GM19328 (cell line): Measurements from ENCODE around the gene SACM1L.
"Not testable (repeated sequence)": the region's sequence is repeated elsewhere in the genome, so short reads cannot be mapped to it uniquely, and the experiment has no call there.

Experiments
- ATAC-seq: cut with Tn5 transposase; IDR thresholded peaks from one replicate; pipeline ENCODE4 v1.9.1; 2021; ENCODE audit warnings: mild to moderate bottlenecking, moderate library complexity; ENCODE audit not compliant: unreplicated experiment

SACM1L gene

DNA sequence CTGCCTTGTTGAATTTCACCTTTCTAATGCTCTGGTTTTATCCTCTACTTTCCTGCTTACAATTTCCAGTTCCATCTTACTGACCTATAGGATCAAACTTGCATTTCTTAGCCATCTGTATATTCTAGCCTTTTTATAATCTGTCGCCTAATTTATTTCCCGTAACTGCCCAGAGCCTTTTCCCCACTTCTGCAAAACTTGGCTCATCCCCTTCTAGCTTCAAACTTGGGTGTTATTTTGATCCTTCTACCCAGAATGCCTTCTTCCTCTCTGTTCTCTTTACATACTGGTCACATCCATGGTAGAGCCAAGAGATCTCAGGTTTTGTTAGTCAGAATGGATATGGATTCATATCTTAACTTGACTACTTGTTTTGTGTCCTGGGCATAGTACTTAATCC lies 2.6 kb downstream of the SACM1L start:
- ATAC-seq, result no peak

DNA sequence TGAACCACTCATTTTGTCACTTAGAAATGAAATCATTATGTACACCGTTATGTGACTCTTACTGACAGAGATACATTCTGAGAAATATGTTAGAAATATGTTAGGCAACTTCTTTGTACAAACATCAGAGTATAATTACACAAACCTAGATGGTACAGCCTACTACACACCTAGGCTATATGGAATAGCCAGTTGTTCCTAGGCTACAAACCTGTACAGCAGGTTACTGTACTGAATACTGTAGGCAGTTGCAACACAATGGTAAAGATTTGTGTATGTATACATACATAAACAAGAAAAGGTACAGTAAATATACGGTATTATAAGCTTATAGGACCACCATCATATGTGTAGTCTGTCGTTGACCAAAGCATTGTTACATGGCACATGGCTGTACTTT lies 3.7 kb downstream of the SACM1L start:
- no peak for ATAC-seq

DNA sequence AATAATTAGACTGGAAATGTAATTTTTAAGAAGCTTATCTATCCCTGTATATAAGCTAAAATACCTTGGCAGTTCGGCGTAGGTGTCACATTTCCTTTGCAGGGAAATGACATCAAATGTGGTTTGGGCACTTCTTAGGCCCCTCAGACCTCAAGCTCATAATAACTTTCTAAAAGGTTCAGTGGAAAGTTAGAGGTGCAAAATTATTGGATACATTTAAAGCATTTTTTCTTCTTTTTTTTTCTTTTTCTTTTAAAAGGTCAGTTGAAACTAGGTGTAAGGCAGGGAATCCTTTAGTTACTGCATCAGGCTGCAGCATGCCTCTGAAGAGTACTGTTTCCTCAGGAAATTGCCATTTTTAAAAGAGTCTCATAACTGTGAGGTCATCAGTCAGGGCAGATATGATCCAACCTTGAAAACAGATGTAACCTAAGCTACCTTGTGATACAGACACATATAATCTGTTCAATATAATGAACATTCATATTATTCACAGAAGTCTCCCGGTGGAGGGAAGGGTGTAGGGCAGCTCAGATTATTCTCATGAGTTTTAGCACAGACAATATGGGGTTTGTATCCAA lies 4.8 kb downstream of the SACM1L start:
- no peak for ATAC-seq

DNA sequence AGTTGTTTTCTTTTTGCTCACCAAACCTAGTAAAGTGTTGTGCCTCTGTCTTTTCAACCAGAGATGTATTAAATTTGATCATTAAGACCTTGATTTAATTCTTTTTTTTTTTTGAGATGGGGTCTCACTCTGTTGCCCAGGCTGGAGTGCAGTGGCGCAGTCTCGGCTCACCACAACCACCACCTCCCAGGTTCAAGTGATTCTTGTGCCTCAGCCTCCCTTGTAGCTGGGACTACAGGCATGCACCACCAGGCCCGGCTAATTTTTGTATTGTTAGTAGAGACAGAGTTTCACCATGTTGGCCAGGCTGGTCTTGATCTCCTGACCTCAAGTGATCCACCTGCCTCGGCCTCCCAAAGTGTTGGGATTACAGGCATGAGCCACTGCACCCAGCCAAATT lies 6.0 kb downstream of the SACM1L start:
- ATAC-seq, result not testable (repeated sequence)

DNA sequence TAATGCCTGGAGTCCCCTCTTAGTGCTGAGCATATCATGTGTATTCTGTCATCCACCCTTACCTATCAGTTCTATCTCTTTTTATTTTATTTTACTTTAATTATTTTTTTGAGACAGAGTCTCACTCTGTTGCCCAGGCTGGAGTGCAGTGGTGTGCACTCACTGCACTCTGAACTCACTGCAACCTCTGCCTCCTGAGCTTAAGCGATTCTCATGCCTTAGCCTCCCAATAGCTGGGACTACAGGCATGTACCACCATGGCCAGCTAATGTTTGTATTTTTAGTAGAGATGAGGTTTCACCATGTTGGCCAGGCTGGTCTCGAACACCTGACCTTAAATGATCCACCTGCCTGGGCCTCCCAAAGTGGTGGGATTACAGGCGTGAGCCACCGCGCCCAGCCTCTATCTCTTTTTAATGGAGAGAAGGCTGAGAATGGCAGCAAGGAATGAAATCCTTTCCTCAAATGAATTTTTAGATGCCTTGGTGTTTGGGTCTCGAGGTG lies 11.4 kb downstream of the SACM1L start:
- ATAC-seq, result no peak

DNA sequence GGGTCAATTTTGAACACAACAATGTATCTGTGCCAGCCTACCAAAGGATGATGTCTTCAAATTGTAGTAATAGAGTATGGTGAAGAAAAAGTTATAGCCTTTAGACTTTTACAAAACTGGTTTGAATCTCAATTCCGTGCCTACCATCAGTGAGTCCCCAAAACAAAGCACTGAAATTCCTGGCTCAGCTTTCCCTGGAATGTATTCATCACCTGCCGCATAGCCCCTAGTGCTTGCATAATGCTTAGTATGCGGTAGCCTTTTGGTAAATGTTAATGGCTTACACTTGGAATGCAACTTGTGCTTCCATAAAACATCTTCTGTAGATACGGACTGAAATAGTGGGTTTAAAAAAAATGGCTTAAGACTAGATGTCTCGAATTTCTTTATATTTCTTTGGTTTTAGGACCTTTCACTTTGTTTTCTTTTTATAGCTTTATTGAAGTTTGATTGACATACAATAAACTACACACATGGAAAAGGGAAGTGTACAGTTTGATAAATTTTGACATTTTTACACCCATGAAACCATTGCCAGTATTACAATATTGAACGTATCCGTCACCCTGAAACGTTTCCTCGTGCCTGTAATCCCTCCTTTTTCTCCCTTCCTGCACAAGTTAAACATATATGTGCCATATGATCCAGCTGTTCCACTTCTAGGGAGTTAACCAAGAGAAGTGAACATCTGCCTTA lies 12.1 kb downstream of the SACM1L start:
- no peak for ATAC-seq

DNA sequence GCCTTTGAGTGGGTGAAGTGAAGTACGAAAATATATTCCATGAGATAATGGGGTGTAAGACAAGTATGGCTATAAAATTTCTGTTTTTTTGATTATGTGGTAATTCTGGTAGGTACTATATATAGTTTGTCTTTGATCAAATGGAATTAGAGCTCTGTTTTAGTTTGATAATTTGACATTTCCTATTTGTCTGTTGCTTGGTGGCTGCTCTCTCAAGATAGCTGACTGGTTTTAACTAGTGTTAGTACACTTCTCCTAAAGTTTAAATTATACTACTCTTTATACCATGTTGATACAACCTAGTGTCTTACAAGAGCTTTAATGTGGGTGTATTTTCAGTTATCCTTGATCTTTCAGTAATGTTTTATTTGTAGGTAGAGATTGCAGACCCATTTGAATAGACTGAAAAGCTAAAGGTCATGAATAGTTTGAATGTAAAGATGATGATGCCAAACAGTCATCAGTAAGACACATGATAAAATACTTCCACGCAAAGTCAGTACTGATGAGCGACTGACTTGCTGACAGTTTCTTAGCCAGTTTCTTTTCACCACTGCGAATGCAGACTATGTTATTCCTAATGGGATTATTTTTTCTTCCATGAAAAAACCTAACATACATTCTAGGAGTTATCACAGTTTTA lies 15.2 kb downstream of the SACM1L start:
- no peak for ATAC-seq

DNA sequence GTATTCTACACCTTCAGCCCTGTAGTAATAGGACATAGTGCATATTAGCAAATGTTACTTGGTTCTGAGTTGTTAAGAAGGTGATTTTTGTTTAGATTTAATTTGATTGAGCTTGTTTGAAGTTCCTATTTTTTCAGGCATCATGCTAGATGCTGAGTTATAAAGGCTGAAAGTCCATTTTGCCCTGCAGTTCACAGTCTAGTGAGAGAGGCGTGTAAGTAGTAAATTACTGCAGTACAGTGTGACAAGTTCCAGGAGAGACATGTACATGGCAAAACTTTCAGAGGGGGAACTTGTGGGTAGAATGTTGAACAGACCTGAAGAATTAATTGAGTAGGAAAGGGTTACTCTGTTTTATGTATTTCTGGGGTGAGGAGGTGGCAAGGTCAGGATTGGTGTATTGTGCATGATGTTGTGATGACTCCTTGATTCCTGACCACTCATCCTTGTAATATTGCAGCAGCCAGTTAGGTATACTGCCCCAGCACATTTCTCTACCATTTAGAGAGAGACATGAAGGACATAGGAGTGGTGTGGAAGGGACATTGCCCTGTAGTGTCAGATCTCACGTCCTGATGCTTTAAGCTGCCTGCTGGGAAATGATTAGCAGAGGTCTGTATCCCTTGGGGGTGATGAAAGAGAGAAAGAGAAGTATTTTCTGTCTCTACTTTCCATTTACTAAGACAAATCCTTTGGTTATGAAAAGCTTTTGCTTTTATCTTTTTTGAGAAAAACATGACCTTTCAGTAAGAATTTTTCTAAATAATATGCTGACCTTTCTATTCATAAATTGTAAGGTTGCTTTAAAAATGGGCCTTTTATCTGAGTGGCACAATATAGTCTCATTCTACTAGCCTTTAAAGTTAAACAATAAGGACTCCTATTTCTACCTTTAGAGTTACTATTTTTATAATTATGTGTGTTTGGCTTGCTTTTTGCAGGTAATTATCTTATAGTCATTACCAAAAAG lies 16.9 kb downstream of the SACM1L start:
- no peak for ATAC-seq

DNA sequence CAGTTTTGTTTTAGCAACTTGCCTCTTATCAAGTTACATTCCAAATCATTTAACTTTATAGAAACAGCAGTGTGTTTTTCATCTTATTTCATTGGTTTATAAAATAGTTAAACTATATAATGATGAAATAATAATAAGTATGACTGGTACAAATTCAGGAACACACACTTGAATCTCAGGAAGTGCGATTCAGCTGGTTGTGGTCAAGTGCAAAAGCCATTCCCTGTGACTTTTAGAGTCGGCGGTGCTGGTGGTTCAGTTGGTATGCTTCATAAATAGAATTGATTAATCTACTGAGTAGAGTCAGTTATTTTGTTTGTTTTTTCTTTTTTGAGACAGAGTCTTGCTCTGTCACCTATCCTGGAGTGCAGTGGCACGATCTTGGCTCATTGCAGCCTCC lies 22.7 kb downstream of the SACM1L start:
- no peak for ATAC-seq

DNA sequence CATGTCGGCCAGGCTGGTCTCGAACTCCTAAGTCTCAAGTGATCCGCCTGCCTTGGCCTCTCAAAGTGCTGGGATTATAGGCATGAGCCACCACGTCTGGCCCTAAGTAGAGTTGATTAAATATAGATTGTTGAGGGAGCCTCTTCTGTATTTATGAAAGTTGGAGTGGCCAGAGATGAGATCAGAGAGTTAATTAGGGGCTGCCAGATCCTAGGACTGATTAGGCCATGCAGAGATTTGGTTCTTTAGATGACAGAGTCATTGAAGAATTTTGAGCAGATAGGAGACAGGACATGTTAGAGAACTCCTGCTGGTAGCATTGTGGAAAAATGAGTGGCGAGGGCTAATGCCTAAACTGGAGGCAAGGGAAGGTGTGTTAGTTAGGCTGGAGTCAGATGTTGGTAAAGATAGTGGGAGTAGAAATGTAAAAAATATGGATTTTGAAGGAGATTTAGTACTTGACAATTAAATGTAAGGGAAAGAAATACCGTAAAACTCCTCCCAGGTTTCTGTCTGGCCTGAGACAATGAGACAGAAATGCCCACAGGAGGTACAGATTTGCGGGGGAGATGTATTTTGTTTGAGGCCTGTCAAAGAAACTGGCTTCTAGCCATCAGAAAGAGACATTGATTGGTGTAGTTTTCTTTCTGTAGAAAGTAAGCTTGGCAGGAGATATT lies 23.4 kb downstream of the SACM1L start:
- ATAC-seq, result no peak

DNA sequence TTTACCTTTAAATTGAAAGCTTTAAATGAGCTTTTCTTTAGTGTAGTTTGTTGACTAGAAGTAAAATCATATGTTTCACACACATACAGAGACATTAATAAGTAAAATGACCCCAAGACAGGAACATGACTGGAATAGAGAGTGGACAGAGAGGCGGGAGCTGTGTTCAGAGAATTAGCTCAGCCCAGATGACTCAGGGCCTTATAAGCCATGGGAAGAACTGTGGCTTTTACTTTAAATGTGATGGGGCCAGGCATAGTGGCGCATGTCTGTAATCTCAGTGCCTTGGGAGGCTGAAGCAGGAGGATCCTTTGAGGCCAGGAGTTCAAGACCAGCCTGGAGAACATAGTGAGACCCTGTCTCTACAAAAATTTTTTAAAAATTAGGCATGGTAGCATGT lies 26.7 kb downstream of the SACM1L start:
- no peak for ATAC-seq

DNA sequence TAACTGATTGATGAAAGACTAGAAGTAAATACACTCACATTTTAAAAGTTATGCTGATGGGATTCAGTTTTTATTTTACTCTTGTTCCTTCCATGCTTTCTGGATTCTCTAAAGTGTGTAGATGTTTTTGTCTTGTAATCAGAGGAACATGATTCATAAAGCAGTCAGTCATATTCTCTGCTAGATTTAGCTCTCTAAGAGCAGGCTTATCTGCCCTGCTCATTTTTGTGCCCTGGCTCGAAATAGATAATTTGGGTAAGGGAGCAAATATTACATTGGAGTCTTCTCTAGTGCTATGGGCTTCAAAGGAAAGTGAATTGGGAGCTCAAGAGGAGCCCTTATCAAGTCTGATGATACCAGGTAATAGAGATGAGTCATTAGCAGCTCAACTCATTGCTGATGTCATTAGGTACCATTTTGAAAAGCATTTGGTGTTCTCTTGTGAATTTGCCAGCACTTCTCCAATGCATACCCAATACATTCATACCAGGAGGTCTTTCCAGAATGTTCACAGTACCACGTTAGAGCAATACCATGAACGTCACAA lies 27.7 kb downstream of the SACM1L start:
- ATAC-seq, result no peak

DNA sequence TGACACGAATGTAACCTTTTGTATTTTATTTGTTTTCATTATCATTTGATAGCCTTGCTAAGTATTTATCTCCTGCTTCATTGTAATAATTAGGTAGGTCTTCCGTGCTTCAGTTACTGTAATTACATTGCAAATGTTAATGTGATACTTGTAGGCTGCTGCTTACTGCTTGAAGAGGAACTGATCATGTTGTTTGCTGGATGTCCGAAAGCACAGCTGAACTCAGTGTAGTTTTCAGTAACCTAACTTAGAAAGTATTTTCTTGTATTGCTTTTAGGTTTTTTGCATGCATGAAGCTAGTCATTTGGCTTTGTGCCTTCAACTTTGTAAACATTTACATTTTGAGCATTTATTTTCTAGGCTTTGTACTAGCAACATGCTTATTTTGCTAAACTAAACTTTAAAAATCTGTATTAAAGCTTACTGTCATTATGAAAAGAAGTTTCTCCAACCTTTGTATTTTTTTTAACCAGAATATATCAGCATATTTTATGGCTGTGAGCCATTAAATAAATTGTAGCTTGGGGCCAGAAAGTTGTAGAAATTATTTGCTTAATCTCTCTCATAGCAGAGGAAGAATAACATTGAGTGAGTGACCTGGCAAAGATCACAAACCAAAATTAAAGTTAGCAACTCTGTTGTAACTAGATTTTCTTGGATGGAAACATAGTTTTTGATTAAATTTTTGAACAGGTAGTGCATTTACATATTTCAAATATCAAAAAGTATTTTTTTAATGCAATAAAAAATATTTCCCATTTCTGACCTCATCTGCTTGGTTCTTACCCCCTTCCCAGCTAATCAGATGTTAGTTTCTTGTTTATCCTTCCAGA lies 30.7 kb downstream of the SACM1L start:
- ATAC-seq, result no peak

DNA sequence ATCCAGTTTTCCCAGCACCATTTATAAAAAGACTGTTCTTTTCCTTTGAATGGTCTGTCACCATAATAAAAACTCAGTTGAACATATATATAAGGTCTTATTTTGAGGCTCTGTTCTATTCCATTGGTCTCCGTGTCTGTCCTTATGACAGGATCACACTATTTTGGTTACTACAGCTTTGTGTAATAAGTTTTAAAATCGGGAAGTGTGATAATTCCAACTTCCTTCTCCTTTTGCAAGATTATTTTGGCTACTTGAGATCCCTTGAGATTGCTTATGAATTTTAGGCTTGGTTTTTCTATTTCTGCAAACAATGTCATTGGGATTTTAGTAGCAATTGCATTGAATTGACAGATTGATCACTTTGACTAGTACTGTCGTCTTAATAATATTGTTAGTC lies 35.7 kb downstream of the SACM1L start:
- no peak for ATAC-seq

DNA sequence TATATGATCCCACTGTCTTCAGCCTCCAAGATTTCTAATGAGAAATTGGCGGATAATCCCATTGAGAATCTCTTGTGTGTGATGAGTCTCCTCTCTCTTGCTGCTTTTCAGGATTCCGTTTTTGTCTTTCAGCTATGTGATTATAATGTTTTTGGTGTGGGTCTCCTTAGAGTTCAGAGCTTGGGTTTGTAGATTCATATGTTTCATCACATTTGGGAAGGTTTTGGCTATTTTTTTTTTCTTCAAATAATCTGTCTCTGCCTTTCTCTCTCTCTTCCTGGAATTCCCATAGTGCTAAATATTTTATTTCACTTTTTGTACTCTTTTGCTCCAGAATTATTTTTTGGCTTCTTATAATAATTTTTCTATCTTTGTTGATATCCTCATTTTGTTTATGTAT lies 40.4 kb downstream of the SACM1L start:
- ATAC-seq, result no peak

DNA sequence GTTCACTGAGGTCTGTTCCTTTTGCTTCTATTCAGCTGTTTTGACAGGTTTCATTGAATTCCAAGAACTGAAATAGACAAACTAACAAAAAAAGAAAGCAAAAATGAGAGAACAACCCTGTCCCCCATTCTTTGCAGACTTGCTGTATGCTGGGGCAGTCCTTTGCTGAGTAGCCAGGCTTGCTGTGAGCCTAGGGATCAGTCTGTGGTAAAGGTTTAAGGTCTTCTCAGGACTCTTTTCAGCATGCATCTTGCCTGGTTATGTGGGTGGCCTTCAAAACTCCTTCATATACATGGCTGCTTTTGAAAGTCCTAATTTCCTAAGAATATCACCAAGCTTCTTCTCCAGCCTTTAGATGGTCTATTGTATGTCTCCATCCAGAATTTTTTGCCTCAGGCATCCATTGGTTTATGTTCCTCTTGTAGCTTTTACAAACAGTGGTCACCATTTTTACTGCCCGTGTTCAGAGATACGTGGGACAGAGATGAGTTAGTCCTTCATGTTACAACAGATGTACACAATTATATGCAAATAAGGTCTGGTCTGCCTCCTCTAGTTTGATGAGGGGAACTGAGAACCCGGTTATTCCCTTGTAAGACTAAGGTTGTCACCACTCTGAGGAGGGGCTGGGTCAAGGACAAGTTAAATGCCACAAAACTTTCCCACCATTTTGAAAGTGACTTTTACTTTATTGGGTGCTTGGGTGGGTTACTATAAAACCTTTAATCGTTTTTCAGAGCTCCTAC lies 41.4 kb downstream of the SACM1L start:
- ATAC-seq, result no peak

DNA sequence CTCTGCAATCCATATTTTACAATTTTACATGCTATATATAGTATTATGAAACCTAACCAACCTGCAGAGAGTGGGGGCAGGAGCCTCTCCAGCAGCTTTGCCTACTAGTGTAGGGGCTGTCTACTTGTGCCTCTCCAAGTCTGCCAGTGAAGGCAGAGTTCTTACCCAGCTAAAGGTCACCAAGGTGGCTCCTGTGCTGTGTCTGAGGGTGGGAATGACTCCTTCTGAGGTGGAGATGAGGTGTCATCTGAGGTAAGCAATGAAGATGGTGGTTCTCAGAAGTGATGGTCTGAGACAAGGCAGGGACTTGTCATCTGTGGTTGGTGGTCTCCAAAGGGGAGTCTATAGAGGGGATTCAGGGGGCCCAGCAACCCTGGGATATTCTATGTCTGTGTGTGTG lies 47.5 kb downstream of the SACM1L start:
- no peak for ATAC-seq

DNA sequence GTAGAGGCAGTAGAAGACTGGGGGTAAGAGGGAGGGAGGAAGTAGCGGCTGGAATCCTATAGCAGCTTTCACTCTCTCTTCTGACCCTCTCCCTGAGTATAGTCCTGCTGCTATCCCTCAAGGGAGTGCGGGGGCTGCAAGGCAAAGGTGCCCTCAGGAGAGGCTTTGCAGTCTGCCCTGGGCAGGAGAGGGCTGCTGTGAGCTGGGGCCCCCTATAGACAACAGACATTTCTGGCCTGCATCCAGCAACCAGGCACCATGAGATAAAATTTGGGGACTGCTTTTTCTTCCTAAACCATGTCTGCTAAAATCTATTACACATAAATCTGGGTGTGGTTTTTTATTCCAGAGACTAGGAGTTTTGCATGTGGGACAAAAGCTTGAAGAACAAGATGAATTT lies 48.0 kb downstream of the SACM1L start:
- no peak for ATAC-seq

DNA sequence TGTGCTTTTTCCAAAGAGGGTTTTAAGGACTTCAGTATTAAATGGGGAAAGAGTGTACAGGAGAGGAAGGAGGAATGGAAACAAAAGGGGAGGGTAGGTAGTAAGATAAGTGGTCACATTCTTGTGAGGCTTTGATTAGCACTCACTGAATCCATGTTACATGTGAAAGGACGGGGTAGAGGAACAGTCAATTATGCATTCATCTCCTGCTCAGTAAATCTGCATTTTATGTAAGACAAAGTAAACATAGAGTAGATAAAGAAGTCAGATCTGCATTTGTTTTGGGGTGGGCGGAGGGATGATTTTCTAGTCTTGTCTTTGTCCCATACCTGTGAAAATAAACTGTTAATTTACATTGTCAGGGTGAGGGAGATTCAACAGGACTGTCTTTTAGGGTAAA lies 50.8 kb downstream of the SACM1L start:
- no peak for ATAC-seq
